DMS153 treated with DMSO at 0.1 percent for 48 hours (cell line): Measurements from ENCODE around the gene RAPGEF1.

Source experiments
- DNase-seq: peaks from one replicate; lab custom pipeline; 2025; ENCODE audit not compliant: unreplicated experiment; lab: John Stamatoyannopoulos, UW

RAPGEF1 gene

GRCh38 chr9:131591845-131592208, 148.0 kb downstream of the RAPGEF1 start:
- no peak for DNase-seq

DNA sequence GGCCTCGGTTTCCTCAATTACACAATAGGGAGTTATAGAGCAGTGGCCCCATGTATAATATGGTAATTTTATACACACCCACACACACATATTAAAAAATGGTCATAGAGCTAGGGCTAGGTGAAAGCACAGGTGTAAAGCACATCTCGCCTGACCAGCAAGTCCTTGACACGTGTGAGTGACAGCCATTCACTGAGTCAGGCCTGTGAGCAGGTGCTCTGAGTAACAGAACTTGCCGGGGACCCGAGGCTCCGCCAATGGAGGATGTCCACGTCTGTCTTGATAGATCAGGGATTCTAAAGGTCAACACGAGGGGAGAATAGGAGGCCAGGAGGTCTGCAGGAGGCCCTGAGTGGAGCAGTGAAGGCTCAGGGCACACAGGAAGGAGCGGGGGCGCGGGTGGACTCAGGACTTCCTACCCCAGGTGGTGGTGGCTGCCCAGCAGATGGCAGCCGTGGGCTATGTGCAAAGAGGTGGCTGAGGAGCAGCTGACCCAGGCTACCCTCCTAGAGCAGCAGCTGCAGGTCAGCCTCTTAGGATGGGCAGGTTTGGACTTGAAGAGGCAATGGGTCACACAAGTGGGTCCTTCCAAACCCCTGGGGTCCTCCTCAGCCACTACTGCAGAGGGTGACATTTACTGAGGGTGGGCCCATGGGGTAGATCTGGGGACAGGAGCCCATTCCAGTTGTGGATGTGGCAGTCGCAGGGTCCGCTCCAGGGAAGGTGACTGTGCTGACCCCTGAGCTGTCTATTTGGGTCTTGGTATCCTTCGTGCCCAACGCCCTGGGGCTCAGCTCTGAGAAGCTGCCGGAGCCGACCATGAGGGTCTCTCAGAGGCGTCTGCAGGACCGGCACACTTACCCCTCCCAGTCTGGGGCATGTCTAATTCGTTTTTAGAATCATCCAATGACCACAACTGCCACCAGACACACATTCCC, 148.7 kb downstream of the RAPGEF1 start:
- DNase-seq = peak; percentile 67

- DNase-seq = no peak
Measured at GRCh38 chr9:131590449-131590848, 149.4 kb downstream of the RAPGEF1 start.

GRCh38 chr9:131589993-131590392, 149.9 kb downstream of the RAPGEF1 start:
- DNase-seq = no peak

DNA sequence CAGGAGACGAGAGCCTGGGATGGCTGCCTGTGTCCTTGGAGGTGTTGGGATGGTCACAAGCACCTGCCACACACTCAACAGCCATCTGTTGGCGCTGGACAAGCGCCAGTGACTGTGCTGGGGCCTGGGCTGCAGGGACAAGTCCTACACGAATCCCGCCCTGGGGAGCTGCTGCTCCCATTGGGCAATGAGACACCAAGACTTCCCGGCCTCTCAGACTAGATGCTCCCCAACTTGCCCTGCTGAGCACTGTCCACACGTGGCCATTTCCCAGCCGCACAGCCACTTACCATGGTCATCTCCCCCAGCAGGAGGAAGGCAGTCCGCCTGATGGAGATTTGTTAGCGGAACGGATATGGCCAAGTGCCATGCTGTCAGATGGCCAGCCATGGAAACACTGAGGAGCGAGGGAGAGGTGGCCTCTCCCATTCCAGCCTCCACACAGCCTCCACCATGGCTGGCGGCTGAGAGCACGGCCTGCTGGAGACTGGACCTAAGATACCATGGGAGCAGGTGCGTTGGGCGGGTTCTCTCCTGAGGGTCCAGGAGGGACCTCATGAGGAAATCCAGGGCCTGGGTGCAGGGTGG, 150.7 kb downstream of the RAPGEF1 start:
- no peak for DNase-seq

DNA sequence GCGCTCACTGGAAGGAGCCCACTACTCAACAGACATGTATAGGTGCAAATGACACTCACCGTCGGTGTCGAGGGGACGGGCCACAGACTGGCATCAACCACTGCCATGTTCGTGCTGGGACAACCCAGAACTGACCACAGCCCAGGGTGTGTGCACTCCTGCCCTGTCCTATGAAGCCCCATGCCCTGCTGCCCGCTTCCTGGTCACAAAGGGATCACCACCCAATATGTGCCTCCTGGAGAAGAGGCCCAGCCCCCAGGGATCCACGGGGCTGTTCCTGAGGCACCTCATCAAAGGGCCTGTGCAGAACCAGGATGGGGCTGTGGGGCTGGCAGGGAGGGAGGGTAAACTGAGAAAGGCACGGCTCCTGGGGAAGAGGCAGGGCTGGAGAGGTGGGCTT, 151.5 kb downstream of the RAPGEF1 start:
- DNase-seq = no peak

GRCh38 chr9:131587906-131588305, 152.0 kb downstream of the RAPGEF1 start:
- DNase-seq = no peak

DNA sequence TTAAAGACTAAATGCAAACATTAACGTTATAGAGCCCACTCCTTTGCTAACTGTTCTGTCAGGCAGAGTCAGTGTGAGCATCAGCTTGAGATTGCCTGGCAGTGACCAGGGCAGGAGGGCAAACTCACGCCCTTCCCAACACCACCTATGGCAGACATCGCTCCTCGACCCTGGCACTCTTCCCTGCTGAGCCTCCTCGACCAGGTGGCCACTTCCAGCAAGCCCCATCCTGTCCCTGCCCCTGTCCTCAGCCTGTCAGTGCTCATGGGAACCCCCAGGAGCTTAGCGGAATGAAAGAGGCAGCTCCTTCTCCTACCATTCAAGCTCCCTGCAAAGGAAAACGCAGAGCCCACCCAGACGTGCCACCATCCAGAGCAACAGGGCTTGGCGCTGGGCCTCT, 152.5 kb downstream of the RAPGEF1 start:
- no peak for DNase-seq

DNA sequence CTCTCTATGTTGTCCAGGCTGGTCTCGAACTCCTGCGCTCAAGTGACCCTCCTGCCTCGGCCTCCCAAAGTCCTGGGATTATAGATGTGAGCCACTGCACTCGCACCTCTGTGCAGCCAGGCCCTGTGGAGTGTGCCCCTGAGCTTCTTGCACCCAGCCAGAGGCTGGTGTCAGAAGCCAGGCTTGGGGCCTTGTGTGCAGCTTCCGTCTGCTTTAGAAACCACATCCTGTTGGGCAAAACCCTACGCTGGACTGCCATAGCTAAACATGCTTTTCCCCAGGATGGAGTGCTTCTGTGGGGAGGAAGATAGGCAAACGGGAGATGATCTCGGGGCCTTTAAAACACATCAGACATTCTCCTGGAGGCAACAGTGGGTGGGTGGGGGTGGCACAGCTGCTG, 154.5 kb downstream of the RAPGEF1 start:
- no peak for DNase-seq

- DNase-seq = no peak
Measured at GRCh38 chr9:131584858-131585257, 155.0 kb downstream of the RAPGEF1 start.

DNA sequence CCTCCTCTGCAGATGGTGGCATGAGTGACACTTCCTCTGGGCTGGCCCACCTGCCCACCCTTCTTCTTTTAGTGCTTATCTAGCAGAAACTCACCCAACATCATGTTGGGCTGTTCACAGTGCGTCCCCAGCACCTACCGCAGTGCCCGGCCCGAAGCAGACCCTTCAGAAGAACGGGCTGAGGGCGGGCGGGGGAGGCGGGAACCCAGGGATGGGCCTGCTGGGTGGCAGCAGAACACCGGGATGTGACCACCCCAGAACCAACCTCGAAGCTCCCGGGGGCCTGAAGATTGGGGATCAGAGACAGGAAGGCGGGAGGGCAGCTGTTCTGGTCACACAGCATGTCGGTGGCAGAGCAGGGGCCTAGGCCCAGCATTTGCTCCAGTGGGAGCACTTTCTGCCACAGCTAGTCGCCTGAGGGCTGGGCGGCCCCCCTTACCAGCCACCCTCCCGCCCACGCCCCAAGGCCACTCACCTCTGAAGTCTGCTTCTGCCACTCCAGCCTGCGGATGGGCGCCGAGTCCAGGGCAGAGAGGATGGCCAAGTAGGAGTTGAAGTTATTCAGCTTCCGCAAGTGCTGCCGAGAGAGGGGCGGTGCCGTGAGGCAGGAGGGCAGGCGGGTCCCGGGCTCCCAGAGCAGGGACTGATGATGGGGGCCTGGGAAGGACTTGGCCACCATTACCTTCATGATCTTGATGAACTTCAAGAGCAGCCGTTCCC, 155.9 kb downstream of the RAPGEF1 start:
- DNase-seq = no peak

GRCh38 chr9:131583337-131583645, 156.6 kb downstream of the RAPGEF1 start:
- DNase-seq = no peak

DNA sequence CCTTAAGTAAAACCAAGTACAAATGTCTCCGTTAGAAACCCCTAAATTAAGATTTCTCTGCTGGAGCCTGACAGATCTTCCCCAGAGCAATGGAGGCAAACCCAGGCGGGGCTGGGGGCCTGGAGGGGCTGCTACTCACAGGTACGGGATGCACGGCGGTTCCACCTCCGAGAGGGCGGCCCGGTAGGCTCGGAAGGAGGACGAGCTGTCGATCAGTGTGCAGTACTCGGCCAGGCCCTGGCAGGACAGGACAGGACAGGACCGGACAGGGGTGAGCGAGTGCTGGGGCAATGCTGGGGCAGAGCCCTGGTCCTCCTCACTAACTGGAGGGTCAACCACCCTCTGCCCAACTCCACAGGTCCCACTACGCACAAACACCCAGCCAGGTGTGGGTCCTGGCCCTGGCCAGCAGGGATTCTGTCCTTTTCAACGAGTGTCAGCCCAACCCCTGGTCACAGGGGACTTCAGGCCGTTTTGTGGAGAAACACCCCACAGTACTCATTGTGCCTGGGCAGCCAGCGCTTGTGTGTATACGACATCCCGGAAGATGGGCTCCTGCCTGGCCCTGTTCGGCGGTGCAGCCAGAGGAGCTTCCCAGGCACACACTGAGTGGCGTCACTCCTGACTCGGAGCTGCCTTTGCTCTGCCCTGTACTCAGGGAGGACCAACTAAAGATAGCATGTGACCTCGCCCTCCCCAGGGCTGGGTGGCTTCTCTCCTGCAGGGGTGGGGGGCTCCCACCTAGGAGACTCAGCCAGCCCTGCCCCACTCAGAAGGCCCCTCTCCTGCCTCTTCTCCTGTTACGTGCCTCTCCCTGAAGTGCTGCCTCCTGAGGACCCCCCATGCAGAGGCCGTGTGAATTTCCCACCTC, 157.2 kb downstream of the RAPGEF1 start:
- DNase-seq = no peak

DNA sequence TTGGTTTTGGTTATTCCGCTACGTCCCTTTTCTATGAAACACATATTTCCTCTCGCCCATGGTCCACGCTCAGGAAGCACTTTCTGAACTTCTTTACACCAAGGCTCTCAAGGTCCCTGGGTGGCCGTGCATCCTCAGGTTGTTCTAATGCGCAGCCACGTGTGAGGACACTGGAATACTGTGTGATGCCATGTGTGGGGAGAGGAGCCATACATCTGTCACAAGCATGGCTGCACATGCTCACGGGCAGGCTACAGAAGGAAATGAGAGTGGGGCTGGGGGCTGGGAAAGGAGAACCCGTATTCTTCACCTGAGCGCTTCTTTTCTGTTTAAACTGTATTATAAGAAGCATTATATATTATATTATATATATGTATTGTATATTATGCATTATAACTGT, 157.8 kb downstream of the RAPGEF1 start:
- DNase-seq = no peak

DNA sequence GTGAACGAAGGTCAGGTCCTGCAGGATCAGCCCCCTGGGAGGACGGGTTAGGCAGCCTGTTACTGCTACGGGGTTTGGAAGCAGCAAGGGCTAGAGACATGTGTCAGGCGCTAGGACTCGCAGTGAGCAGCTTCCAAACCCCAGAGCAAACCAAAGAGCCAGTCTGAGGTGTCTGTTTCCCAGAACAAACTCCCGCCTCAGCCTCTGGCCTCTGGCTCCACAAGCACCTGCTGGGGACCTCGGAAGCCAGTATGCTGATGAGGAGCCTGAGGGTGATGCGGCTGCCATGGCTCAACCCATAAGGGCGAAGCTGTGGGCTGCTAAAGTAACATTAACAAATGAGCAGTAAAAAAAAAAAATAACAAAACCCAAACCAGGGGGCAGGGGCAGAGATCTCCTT, 159.5 kb downstream of the RAPGEF1 start:
- no peak for DNase-seq

DNA sequence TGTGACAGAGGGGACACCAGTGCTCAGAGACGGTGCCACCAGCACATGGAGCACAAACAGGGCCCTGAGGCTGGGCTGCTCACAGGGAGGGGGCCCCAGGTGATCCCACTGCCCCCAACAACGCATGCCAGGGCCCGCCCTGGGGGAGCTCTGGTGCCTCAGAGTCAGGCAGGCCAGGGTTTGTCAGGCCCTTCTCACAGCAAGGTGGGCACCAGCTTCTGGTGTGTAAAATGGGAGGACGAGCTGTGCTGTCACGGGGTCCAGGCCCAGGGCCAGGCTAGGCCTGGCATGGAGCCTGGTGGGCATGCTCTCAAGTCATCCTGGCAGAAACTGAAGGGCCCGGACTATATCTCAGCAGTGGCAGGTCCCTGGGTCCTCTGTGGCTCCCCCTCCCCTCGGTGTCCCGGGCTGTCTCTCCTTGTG, 160.1 kb downstream of the RAPGEF1 start:
- DNase-seq = no peak

GRCh38 chr9:131578731-131579504, 161.0 kb downstream of the RAPGEF1 start:
- no peak for DNase-seq

DNA sequence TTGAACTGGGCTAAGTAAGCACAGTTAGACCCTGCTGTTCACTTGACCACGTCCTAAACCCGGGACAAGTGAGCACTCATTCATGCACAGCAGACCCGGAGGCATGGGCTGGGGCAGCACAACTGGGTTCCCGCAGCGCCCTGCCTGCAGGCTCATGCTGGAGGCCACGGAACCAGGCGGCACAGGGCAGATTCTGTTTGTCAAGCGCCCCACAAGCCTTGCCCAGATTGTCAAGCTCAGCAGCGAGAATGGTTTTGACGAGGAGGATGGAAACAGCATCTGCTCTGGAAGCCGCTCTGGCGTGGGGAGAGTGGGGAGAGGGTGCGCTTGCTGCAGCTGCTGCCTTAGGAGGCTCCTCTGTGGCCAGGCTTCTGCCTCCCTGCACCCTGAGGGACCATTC, 161.9 kb downstream of the RAPGEF1 start:
- DNase-seq = no peak

DNA sequence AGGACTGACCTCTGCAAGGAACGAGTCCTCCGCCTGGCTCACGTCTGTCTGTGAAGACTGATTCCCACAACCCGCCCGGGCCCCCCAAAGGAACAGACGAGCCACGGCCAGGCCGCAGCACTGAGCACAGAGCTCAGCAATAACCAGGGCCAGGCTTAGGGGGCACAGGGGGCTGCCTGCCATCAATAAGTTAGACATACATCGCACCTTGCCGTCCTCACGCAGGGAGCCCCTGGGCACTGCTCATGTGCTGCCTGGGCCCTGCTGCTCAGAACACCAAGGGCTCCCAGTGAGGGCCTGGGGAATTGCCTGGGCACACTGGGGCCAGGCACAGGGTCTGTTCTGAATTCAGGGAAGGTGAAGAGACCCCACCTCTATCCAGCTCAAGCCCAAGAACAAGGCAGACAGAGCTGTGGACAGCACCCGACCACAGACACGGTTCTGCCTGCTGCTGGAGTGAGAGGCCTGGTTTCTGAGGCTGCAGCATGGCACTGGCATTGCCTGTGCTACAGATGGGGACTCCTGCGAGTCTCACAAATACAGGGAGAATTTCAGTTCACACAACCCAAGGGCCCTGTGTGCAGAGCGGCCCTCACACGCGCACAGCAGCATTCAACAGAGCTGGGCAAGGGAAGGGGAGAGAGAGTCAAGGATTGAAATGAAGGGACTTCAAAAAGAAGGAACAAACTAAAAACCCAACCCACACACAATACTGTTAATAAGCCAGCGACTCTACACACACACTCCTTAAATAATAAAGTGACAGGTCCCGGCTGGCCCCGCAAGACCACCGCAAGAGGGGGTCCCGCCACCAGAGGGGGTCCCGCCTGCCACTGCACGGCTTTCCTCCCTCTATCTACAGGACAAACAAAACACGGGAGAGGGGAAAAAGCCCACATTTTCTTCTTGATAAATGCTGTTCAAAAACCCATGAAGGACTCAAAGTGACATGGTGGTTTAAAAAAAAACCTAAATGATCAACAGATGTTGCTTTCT, 162.6 kb downstream of the RAPGEF1 start:
- no peak for DNase-seq
